GM12873 (cell line): Measurements from ENCODE around the gene USP20.

ENCODE experiments used
- CTCF ChIP-seq: IDR thresholded peaks from 2 replicates; pipeline ENCODE4 v1.5.1; 2012; ENCODE audit warnings: low read depth, mild to moderate bottlenecking, moderate library complexity, low read length, control low read depth; ENCODE audit not compliant: insufficient read depth; ENCODE audit errors: missing control alignments

USP20 gene

GRCh38 chr9:129873563-129874190 lies 38.4 kb downstream of the USP20 start:
- no peak for TF ChIP-seq CTCF

- no peak for TF ChIP-seq CTCF
Measured at GRCh38 chr9:129874261-129875101, 39.2 kb downstream of the USP20 start.

- peak; percentile 19 for TF ChIP-seq CTCF
Measured at GRCh38 chr9:129875181-129875611, 39.9 kb downstream of the USP20 start.

- no peak for TF ChIP-seq CTCF
Measured at GRCh38 chr9:129875687-129876395, 40.6 kb downstream of the USP20 start.

GRCh38 chr9:129876815-129877214 lies 41.6 kb downstream of the USP20 start:
- TF ChIP-seq CTCF = no peak

GRCh38 chr9:129878291-129878690 lies 43.0 kb downstream of the USP20 start:
- TF ChIP-seq CTCF = no peak
